Fibroblast of lung (primary cell): ENCODE results near the gene CNTNAP5.

Experiments
- EZH2 ChIP-seq: IDR thresholded peaks from 2 replicates; pipeline ENCODE4 v1.5.1; 2012; ENCODE audit warnings: low read length, control low read depth, mild to moderate bottlenecking; ENCODE audit errors: missing control alignments
- TF ChIP-seq, protein P1 (sequence below), 2 donors: IDR thresholded peaks in 1 of 2; conservative IDR thresholded peaks in 1 of 2; 1 replicate in 1 of 2; 2 replicates in 1 of 2; pipeline ENCODE4 v1.5.1; 2011 to 2012; ENCODE audit warnings: low read length in 2 of 2, control low read depth in 1 of 2, inconsistent platforms in 1 of 2, low read depth in 1 of 2, mild to moderate bottlenecking in 1 of 2

DNA sequence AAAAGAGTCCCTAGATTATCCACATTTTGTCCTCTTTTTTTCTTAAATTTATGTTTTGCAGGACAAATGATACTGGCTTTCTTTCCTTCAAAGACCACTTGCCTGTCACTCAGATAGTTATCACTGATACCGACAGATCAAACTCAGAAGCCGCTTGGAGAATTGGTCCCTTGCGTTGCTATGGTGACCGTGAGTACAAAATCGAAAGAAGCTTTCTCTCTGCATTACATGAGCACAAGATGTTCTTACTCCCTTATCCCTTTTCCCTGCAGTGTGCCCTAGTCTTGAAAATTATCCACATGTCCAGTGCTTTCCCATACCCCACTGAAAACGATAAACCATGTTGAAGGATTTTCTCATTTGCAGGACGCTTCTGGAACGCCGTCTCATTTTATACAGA is 738.5 kb downstream of the CNTNAP5 start:
- TF ChIP-seq, protein P1, sequence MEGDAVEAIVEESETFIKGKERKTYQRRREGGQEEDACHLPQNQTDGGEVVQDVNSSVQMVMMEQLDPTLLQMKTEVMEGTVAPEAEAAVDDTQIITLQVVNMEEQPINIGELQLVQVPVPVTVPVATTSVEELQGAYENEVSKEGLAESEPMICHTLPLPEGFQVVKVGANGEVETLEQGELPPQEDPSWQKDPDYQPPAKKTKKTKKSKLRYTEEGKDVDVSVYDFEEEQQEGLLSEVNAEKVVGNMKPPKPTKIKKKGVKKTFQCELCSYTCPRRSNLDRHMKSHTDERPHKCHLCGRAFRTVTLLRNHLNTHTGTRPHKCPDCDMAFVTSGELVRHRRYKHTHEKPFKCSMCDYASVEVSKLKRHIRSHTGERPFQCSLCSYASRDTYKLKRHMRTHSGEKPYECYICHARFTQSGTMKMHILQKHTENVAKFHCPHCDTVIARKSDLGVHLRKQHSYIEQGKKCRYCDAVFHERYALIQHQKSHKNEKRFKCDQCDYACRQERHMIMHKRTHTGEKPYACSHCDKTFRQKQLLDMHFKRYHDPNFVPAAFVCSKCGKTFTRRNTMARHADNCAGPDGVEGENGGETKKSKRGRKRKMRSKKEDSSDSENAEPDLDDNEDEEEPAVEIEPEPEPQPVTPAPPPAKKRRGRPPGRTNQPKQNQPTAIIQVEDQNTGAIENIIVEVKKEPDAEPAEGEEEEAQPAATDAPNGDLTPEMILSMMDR (conservative IDR thresholded peaks at IDR 0.05 in 1 of 2, IDR thresholded peaks at IDR 0.05 in 1 of 2; ENCODE audit: low read depth in 1 of 2, low read length in 2 of 2) = no peak
- TF ChIP-seq EZH2 = no peak
